CD4-positive, alpha-beta T cell (primary cell): ENCODE results near the gene ANGPTL5. TPM values are rescaled to one million over a fixed set of nuclear protein-coding genes. Genes with fewer than 3 reads are reported as not detected.

Experiments used
- ATAC-seq: fragments of 200-7000 bp; cut with Tn5 transposase; one replicate; pipeline ENCODE4 v1.10.0; 2022; ENCODE audit warnings: mild to moderate bottlenecking; ENCODE audit not compliant: poor library complexity
- CTCF ChIA-PET: fragments of 350-600 bp; sonication (Branson Sonifier 250); formaldehyde crosslinking; loops from one replicate; lab custom pipeline; 2021; ENCODE audit warnings: antibody characterized with exemption, inconsistent platforms; lab: Charles Lee
- POLR2A ChIA-PET: fragments of 350-600 bp; sonication (Branson Sonifier 250); formaldehyde crosslinking; loops from one replicate; lab custom pipeline; 2021; ENCODE audit warnings: antibody characterized with exemption, inconsistent platforms; lab: Charles Lee
- DNase-seq, 14 experiments: peaks; one replicate each; pipeline ENCODE4 v3.0.0-alpha.2; 2013 to 2020; ENCODE audit warnings: mixed read lengths in 2 of 14
- H3K27ac ChIP-seq, 2 donors: one replicate each; pipeline versions ENCODE4 v1.5.1 to v1.7.0; 2013; ENCODE audit warnings: low read length in 2 of 2, low read depth in 1 of 2, mild to moderate bottlenecking in 1 of 2
- H3K27me3 ChIP-seq, 2 experiments: 1 replicate in 1 of 2; 2 replicates in 1 of 2; pipeline versions ENCODE4 v1.6.1 to v1.7.0; 2013; ENCODE audit warnings: low read length in 2 of 2, control low read depth in 1 of 2, mild to moderate bottlenecking in 1 of 2, moderate library complexity in 1 of 2; ENCODE audit not compliant: insufficient read depth in 2 of 2, control insufficient read depth in 1 of 2
- H3K36me3 ChIP-seq: one replicate; pipeline ENCODE4 v1.6.1; 2013; ENCODE audit warnings: low read length, control low read depth; ENCODE audit not compliant: insufficient read depth
- H3K4me1 ChIP-seq: one replicate; pipeline ENCODE4 v1.6.1; 2013; ENCODE audit warnings: low read length, control low read depth; ENCODE audit not compliant: insufficient read depth
- H3K4me3 ChIP-seq: one replicate; pipeline ENCODE4 v1.5.1; 2013; ENCODE audit warnings: mild to moderate bottlenecking, low read length, moderate library complexity
- H3K9me3 ChIP-seq, 2 experiments: 1 replicate in 1 of 2; 2 replicates in 1 of 2; pipeline versions ENCODE4 v1.6.1 to v1.7.0; 2013; ENCODE audit warnings: low read length in 2 of 2, mild to moderate bottlenecking in 2 of 2, control low read depth in 1 of 2, moderate library complexity in 1 of 2; ENCODE audit not compliant: control insufficient read depth in 1 of 2, insufficient read depth in 1 of 2
- H3K27ac Mint-ChIP-seq: one replicate; pipeline ENCODE4 v1.8.0; 2020; ENCODE audit warnings: mixed read lengths
- H3K27me3 Mint-ChIP-seq: one replicate; pipeline ENCODE4 v1.8.0; 2021; ENCODE audit warnings: mixed read lengths
- H3K36me3 Mint-ChIP-seq: one replicate; pipeline ENCODE4 v1.8.0; 2021; ENCODE audit warnings: low read depth, mixed read lengths
- H3K4me1 Mint-ChIP-seq: one replicate; pipeline ENCODE4 v1.8.0; 2021; ENCODE audit warnings: low read depth, mixed read lengths
- H3K4me3 Mint-ChIP-seq: one replicate; pipeline ENCODE4 v1.8.0; 2020; ENCODE audit warnings: mild to moderate bottlenecking, mixed read lengths
- H3K9me3 Mint-ChIP-seq: one replicate; pipeline ENCODE4 v1.8.0; 2020; ENCODE audit warnings: mixed read lengths
- CTCF ChIP-seq: fragments of 200-600 bp; IDR thresholded peaks from one replicate; pipeline ENCODE4 v1.8.0; 2022; ENCODE audit warnings: antibody characterized with exemption, mild to moderate bottlenecking
- intact Hi-C, 2 experiments: fragments of 100-400 bp; cut with DNase I in 1 of 2; cut with micrococcal nuclease in 1 of 2; formaldehyde crosslinking; loops; one replicate each; pipeline versions ENCODE4 v1.15.1 to v1.9.0; 2023 to 2025; cut with DNase I, micrococcal nuclease
- total RNA-seq, 174 experiments: library from RNA in 2 of 174; stranded (reverse) in 2 of 174; gene quantifications; one replicate each; pipeline ENCODE4 v1.2.3 and lab custom pipeline; 2021 to 2026

ANGPTL5 gene
- total RNA-seq, 2 experiments from 2014 or later = not detected

GRCh38 chr11:101848262-101848661, 68.1 kb downstream of the ANGPTL5 start:
- intact Hi-C loops = no loop called here
- Mint-ChIP-seq H3K27ac (no peak overlapping the region), H3K27me3 (peaks cover 11% of the 10 kb centered on the region), H3K4me1 (no peaks in the 10 kb centered on the region), H3K9me3 (no peaks in the 10 kb centered on the region), H3K4me3 (no peak overlapping the region), H3K36me3 (no peaks in the 10 kb centered on the region)
- DNase-seq (no peak), ATAC-seq (no peak)
- no peaks in the 10 kb centered on the region for H3K27me3 ChIP-seq
- no peak overlapping the region for H3K27ac ChIP-seq
- ChIA-PET CTCF (interaction anchor here (0.9 kb wide), 1 partner anchor 18 kb away, joined by 3 read pairs; no protein-coding TSS in a partner anchor), POLR2A (no interaction called here)
- TF ChIP-seq CTCF = no peak
- no peak overlapping the region for H3K4me3 ChIP-seq
- no peaks in the 10 kb centered on the region for H3K4me1 ChIP-seq
- no peaks in the 10 kb centered on the region for H3K9me3 ChIP-seq
- no peaks in the 10 kb centered on the region for H3K36me3 ChIP-seq

- ChIA-PET CTCF (no interaction called here), POLR2A (no interaction called here)
- Histone ChIP-seq H3K36me3 (no peaks in the 10 kb centered on the region), H3K27me3 (no peaks in the 10 kb centered on the region), H3K27ac (no peak overlapping the region), H3K9me3 (no peaks in the 10 kb centered on the region), H3K4me3 (no peak overlapping the region), H3K4me1 (no peaks in the 10 kb centered on the region)
- Mint-ChIP-seq H3K9me3 (peaks cover under 1% of the 10 kb centered on the region), H3K27me3 (peaks cover 2% of the 10 kb centered on the region), H3K27ac (no peak overlapping the region), H3K4me1 (no peaks in the 10 kb centered on the region), H3K36me3 (no peaks in the 10 kb centered on the region), H3K4me3 (no peak overlapping the region)
- no peak for TF ChIP-seq CTCF
- intact Hi-C loops = no loop called here
- DNase-seq (no peak), ATAC-seq (no peak)
Observed at GRCh38 chr11:101844608-101845007, 71.7 kb downstream of the ANGPTL5 start.

GRCh38 chr11:101840704-101841103, 75.6 kb downstream of the ANGPTL5 start:
- peaks cover 2% of the 10 kb centered on the region for H3K9me3 Mint-ChIP-seq
- no peaks in the 10 kb centered on the region for H3K36me3 Mint-ChIP-seq
- no peaks in the 10 kb centered on the region for H3K4me1 Mint-ChIP-seq
- CTCF ChIA-PET = interaction anchor here (1.1 kb wide), 1 partner anchor 9 kb away, joined by 3 read pairs; no protein-coding TSS in a partner anchor
- Histone ChIP-seq H3K36me3 (no peaks in the 10 kb centered on the region), H3K4me1 (no peaks in the 10 kb centered on the region), H3K4me3 (no peak overlapping the region), H3K27ac (no peak overlapping the region), H3K9me3 (no peaks in the 10 kb centered on the region), H3K27me3 (no peaks in the 10 kb centered on the region)
- H3K27me3 Mint-ChIP-seq = peaks cover 6% of the 10 kb centered on the region
- ATAC-seq (no peak), DNase-seq (no peak)
- POLR2A ChIA-PET = no interaction called here
- intact Hi-C loops = no loop called here
- H3K4me3 Mint-ChIP-seq = no peak overlapping the region
- no peak for TF ChIP-seq CTCF
- H3K27ac Mint-ChIP-seq = no peak overlapping the region

Other genes starting within 250 kb of the ANGPTL5 start
- 1 to 10 TPM in 1 of 2 experiments, under 1 TPM in 1; 0.96 to 1.2 TPM for gene CEP126, start 1.5 kb downstream of the ANGPTL5 start, total RNA-seq
- gene CFAP300, start 130.9 kb upstream of the ANGPTL5 start, total RNA-seq = not detected
- gene YAP1, start 193.9 kb upstream of the ANGPTL5 start, total RNA-seq = under 1 TPM in 1 of 2 experiments, not detected in 1; 0.06 TPM